ENCODE results near the gene TMEM161A. TPM values are rescaled to one million over a fixed set of nuclear protein-coding genes. Genes with fewer than 3 reads are reported as not detected.

The TMEM161A gene
- total and polyA plus RNA-seq, 7 experiments from 2014 or later, result 15.8 to 32.7 (median 23.5) TPM

GRCh38 chr19:19169236-19170052 is 31.2 kb upstream of the TMEM161A start:
- H3K27ac Mint-ChIP-seq, result peak overlapping the region in 4 of 9 donors; percentile 25 to 70 (median 49)
- Histone ChIP-seq H3K9me3 (ENCODE audit: control insufficient read depth in 2 of 3, low read length in 3 of 3) (no peaks in the 10 kb centered on the region), H3K27ac (ENCODE audit: low read depth, low read length) (no peak overlapping the region), H3K27me3 (ENCODE audit: control insufficient read depth in 2 of 2, insufficient read depth in 2 of 2, low read length in 2 of 2) (no peaks in the 10 kb centered on the region), H3K4me1 (ENCODE audit: control insufficient read depth in 2 of 2, insufficient read depth in 2 of 2, low read length in 2 of 2) (peaks cover 0 to 10% of the 10 kb centered on the region in 2 donors), H3K36me3 (ENCODE audit: control insufficient read depth in 2 of 3, insufficient read depth in 3 of 3, low read length in 3 of 3) (peaks cover 0 to 3% (median 0%) of the 10 kb centered on the region in 3 experiments), H3K4me3 (ENCODE audit: low read length) (peak overlapping the region; percentile 32)
- peaks cover 0 to 1% (median 0%) of the 10 kb centered on the region in 11 donors for H3K9me3 Mint-ChIP-seq
- peaks cover 0 to 3% (median 0%) of the 10 kb centered on the region in 5 donors for H3K36me3 Mint-ChIP-seq
- DNase-seq, result no peak
- peaks cover 14 to 20% (median 18%) of the 10 kb centered on the region in 7 donors for H3K4me1 Mint-ChIP-seq
- ChIA-PET POLR2A (interaction anchor here (2.3 kb wide), 1 partner anchor 22 kb away, joined by 5 read pairs; the partner anchor contains the start of genes BORCS8 and RFXANK), CTCF (interaction anchor here (0.5 to 0.6 kb wide), 2 partner anchors 121 to 233 kb away, joined by 3 read pairs; no protein-coding TSS in a partner anchor)
- no peak for ATAC-seq
- peak overlapping the region; percentile 2 to 84 (median 71) for H3K4me3 Mint-ChIP-seq
- H3K27me3 Mint-ChIP-seq, result peaks cover 0 to 5% (median 0%) of the 10 kb centered on the region in 5 donors
- intact Hi-C loops (cut with micrococcal nuclease), result loop anchor here in 1 of 2 donors (5.0 kb wide), 1 partner anchor 32 kb away; the partner anchor contains the start of gene TMEM161A

DNA sequence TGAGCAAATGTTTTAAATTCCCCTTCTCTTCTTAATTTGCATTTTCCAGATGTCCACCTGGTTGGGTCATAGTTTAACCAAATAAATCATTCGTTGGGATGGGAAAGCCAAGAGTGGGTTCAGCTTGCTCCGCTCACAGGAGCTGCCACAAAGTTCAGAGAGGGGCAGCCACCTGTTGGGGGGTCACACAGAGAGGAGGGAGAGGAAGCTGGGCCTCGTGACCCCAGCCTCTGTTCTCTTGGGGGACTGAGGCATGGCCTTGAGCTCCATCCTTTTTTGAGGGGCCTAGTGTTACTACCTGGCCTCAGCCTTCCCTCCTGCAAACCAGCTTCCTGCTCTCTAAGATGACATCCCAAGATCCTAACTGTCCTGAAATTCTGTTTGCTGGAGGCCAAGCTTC is 29.3 kb upstream of the TMEM161A start:
- H3K4me1 ChIP-seq (ENCODE audit: control insufficient read depth in 2 of 2, insufficient read depth in 2 of 2, low read length in 2 of 2), result peaks cover 0 to 10% of the 10 kb centered on the region in 2 donors
- H3K4me3 Mint-ChIP-seq, result no peak overlapping the region
- CTCF ChIA-PET, result interaction anchor here (1.0 kb wide), 1 partner anchor 10 kb away, joined by 3 read pairs; no protein-coding TSS in a partner anchor
- peaks cover 0 to 5% (median 0%) of the 10 kb centered on the region in 5 donors for H3K27me3 Mint-ChIP-seq
- H3K9me3 Mint-ChIP-seq, result peaks cover 0 to 1% (median 0%) of the 10 kb centered on the region in 11 donors
- H3K36me3 Mint-ChIP-seq, result peaks cover 0 to 3% (median 0%) of the 10 kb centered on the region in 5 donors
- H3K4me3 ChIP-seq (ENCODE audit: low read length), result no peak overlapping the region
- no peak for DNase-seq
- peaks cover 0 to 3% (median 0%) of the 10 kb centered on the region in 3 experiments for H3K36me3 ChIP-seq (ENCODE audit: control insufficient read depth in 2 of 3, insufficient read depth in 3 of 3, low read length in 3 of 3)
- no peak overlapping the region for H3K27ac ChIP-seq (ENCODE audit: low read depth, low read length)
- intact Hi-C loops (cut with micrococcal nuclease), result no loop called here
- POLR2A ChIA-PET, result interaction anchor here (2.3 kb wide), 1 partner anchor 24 kb away, joined by 5 read pairs; the partner anchor contains the start of genes BORCS8 and RFXANK
- H3K27ac Mint-ChIP-seq, result no peak overlapping the region
- H3K9me3 ChIP-seq (ENCODE audit: control insufficient read depth in 2 of 3, low read length in 3 of 3), result no peaks in the 10 kb centered on the region
- H3K4me1 Mint-ChIP-seq, result peaks cover 14 to 20% (median 18%) of the 10 kb centered on the region in 7 donors
- ATAC-seq, result no peak
- no peaks in the 10 kb centered on the region for H3K27me3 ChIP-seq (ENCODE audit: control insufficient read depth in 2 of 2, insufficient read depth in 2 of 2, low read length in 2 of 2)

- no peak overlapping the region for H3K27ac ChIP-seq (ENCODE audit: low read depth, low read length)
- no peak overlapping the region for H3K27ac Mint-ChIP-seq
- H3K36me3 ChIP-seq (ENCODE audit: control insufficient read depth in 2 of 3, insufficient read depth in 3 of 3, low read length in 3 of 3), result no peaks in the 10 kb centered on the region
- CTCF ChIA-PET, result interaction anchor here (0.6 kb wide), 1 partner anchor 326 kb away, joined by 3 read pairs; no protein-coding TSS in a partner anchor
- H3K4me1 ChIP-seq (ENCODE audit: control insufficient read depth in 2 of 2, insufficient read depth in 2 of 2, low read length in 2 of 2), result peaks cover 0 to 8% of the 10 kb centered on the region in 2 donors
- no peak for DNase-seq
- H3K9me3 ChIP-seq (ENCODE audit: control insufficient read depth in 2 of 3, low read length in 3 of 3), result no peaks in the 10 kb centered on the region
- peaks cover 8 to 21% (median 11%) of the 10 kb centered on the region in 7 donors for H3K4me1 Mint-ChIP-seq
- intact Hi-C loops (cut with micrococcal nuclease), result no loop called here
- H3K27me3 ChIP-seq (ENCODE audit: control insufficient read depth in 2 of 2, insufficient read depth in 2 of 2, low read length in 2 of 2), result no peaks in the 10 kb centered on the region
- H3K4me3 ChIP-seq (ENCODE audit: low read length), result no peak overlapping the region
- no peak overlapping the region for H3K4me3 Mint-ChIP-seq
- H3K36me3 Mint-ChIP-seq, result peaks cover 0 to 3% (median 0%) of the 10 kb centered on the region in 5 donors
- H3K9me3 Mint-ChIP-seq, result peaks cover 0 to 1% (median 0%) of the 10 kb centered on the region in 11 donors
- peaks cover 0 to 3% (median 0%) of the 10 kb centered on the region in 5 donors for H3K27me3 Mint-ChIP-seq
- POLR2A ChIA-PET, result no interaction called here
- no peak for ATAC-seq
Observed at GRCh38 chr19:19165396-19165795, 27.1 kb upstream of the TMEM161A start.

GRCh38 chr19:19162495-19162894 is 24.2 kb upstream of the TMEM161A start:
- no peak overlapping the region for H3K4me3 Mint-ChIP-seq
- ChIA-PET POLR2A (no interaction called here), CTCF (no interaction called here)
- no peaks in the 10 kb centered on the region for H3K27me3 ChIP-seq (ENCODE audit: control insufficient read depth in 2 of 2, insufficient read depth in 2 of 2, low read length in 2 of 2)
- H3K4me1 ChIP-seq (ENCODE audit: control insufficient read depth in 2 of 2, insufficient read depth in 2 of 2, low read length in 2 of 2), result no peaks in the 10 kb centered on the region
- H3K9me3 ChIP-seq (ENCODE audit: control insufficient read depth in 2 of 3, low read length in 3 of 3), result no peaks in the 10 kb centered on the region
- DNase-seq, result no peak
- no peaks in the 10 kb centered on the region for H3K27me3 Mint-ChIP-seq
- intact Hi-C loops (cut with micrococcal nuclease), result no loop called here
- H3K4me3 ChIP-seq (ENCODE audit: low read length), result no peak overlapping the region
- peaks cover 0 to 6% (median 0%) of the 10 kb centered on the region in 5 donors for H3K36me3 Mint-ChIP-seq
- H3K27ac Mint-ChIP-seq, result no peak overlapping the region
- H3K36me3 ChIP-seq (ENCODE audit: control insufficient read depth in 2 of 3, insufficient read depth in 3 of 3, low read length in 3 of 3), result peaks cover 0 to 3% (median 0%) of the 10 kb centered on the region in 3 experiments
- peaks cover 0 to 7% (median 2%) of the 10 kb centered on the region in 7 donors for H3K4me1 Mint-ChIP-seq
- peaks cover 0 to 1% (median 0%) of the 10 kb centered on the region in 11 donors for H3K9me3 Mint-ChIP-seq
- H3K27ac ChIP-seq (ENCODE audit: low read depth, low read length), result no peak overlapping the region
- no peak for ATAC-seq

GRCh38 chr19:19160461-19161035 is 22.3 kb upstream of the TMEM161A start:
- Mint-ChIP-seq H3K36me3 (peaks cover 4 to 23% (median 10%) of the 10 kb centered on the region in 5 donors), H3K4me3 (no peak overlapping the region), H3K9me3 (peaks cover 0 to 5% (median 0%) of the 10 kb centered on the region in 11 donors), H3K27ac (no peak overlapping the region), H3K27me3 (no peaks in the 10 kb centered on the region), H3K4me1 (peaks cover 0 to 7% (median 2%) of the 10 kb centered on the region in 7 donors)
- H3K4me3 ChIP-seq (ENCODE audit: low read length), result no peak overlapping the region
- H3K27ac ChIP-seq (ENCODE audit: low read depth, low read length), result no peak overlapping the region
- no peaks in the 10 kb centered on the region for H3K27me3 ChIP-seq (ENCODE audit: control insufficient read depth in 2 of 2, insufficient read depth in 2 of 2, low read length in 2 of 2)
- ATAC-seq (no peak), DNase-seq (no peak)
- ChIA-PET POLR2A (interaction anchor here (0.6 kb wide), 1 partner anchor 90 kb away, joined by 3 read pairs; no protein-coding TSS in a partner anchor), CTCF (no interaction called here)
- H3K36me3 ChIP-seq (ENCODE audit: control insufficient read depth in 2 of 3, insufficient read depth in 3 of 3, low read length in 3 of 3), result peaks cover 0 to 14% (median 3%) of the 10 kb centered on the region in 3 experiments
- intact Hi-C loops (cut with micrococcal nuclease), result no loop called here
- no peaks in the 10 kb centered on the region for H3K4me1 ChIP-seq (ENCODE audit: control insufficient read depth in 2 of 2, insufficient read depth in 2 of 2, low read length in 2 of 2)
- no peaks in the 10 kb centered on the region for H3K9me3 ChIP-seq (ENCODE audit: control insufficient read depth in 2 of 3, low read length in 3 of 3)

DNA sequence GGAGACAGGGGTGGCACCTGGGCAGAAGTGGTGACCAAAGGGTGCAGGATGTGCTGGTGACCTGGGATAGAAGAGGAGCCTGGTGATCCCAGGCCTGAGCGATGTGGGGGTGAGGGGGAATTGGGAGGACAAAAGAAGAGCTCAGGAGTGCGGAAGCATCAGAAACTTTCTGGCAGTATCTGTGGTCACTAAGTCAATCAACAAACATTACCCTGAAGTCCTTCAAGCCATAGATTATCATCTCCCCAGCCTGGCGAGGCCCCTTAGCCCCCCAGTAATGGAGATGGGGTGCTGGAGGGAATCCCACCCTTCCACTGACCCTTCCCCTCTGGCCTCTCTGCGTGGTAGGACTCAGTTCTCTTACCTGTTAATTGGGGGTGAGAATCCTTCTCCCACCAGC is 21.3 kb upstream of the TMEM161A start:
- intact Hi-C loops (cut with micrococcal nuclease), result no loop called here
- Histone ChIP-seq H3K9me3 (ENCODE audit: control insufficient read depth in 2 of 3, low read length in 3 of 3) (no peaks in the 10 kb centered on the region), H3K4me3 (ENCODE audit: low read length) (no peak overlapping the region), H3K27me3 (ENCODE audit: control insufficient read depth in 2 of 2, insufficient read depth in 2 of 2, low read length in 2 of 2) (no peaks in the 10 kb centered on the region), H3K36me3 (ENCODE audit: control insufficient read depth in 2 of 3, insufficient read depth in 3 of 3, low read length in 3 of 3) (peaks cover 0 to 19% (median 3%) of the 10 kb centered on the region in 3 experiments), H3K27ac (ENCODE audit: low read depth, low read length) (no peak overlapping the region), H3K4me1 (ENCODE audit: control insufficient read depth in 2 of 2, insufficient read depth in 2 of 2, low read length in 2 of 2) (no peaks in the 10 kb centered on the region)
- no peak for ATAC-seq
- Mint-ChIP-seq H3K36me3 (peaks cover 4 to 28% (median 12%) of the 10 kb centered on the region in 5 donors), H3K27ac (no peak overlapping the region), H3K4me1 (peaks cover 0 to 7% (median under 1%) of the 10 kb centered on the region in 7 donors), H3K4me3 (no peak overlapping the region), H3K9me3 (peaks cover 0 to 5% (median 0%) of the 10 kb centered on the region in 11 donors), H3K27me3 (no peaks in the 10 kb centered on the region)
- ChIA-PET POLR2A (no interaction called here), CTCF (no interaction called here)
- DNase-seq, result no peak

All from naive thymus-derived CD4-positive, alpha-beta T cell (primary cell).